NOMO-1 treated with DMSO at 0.1 percent for 48 hours (cell line): Measurements from ENCODE around the gene NUPR2.
"Not testable (repeated sequence)": the region's sequence is repeated elsewhere in the genome, so short reads cannot be mapped to it uniquely, and the experiment has no call there.

Experiments
- DNase-seq: peaks from one replicate; lab custom pipeline; 2025; ENCODE audit not compliant: unreplicated experiment; lab: John Stamatoyannopoulos, UW

NUPR2 gene

GRCh38 chr7:56115852-56116538 lies at the start of gene NUPR2:
NUPR2 (minus strand) TSS chr7:56116417; CDS start chr7:56116314, 103 bp downstream.
- DNase-seq = no peak

GRCh38 chr7:56157238-56157790 lies 41.1 kb upstream of the NUPR2 start:
- DNase-seq = no peak

DNA sequence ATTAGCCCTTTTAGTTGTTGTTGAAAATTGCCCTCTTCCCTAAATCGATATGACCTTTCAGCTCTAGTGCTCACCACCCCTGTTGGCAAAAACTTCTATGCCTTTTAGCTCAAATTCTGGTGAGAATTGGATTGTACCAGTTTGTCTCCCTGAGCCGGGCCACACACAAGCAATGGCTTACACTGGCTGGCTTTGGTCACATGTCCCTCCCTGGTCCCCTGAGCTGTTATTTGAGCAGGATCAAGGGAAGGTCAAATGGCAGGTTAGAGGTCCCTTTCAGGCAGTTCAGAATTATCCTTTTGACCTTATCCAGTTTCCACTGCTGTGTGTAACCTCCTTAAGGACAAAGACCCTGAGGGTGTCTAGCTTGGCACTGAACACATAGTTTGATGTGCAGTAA lies 14.8 kb upstream of the NUPR2 start:
- DNase-seq = not testable (repeated sequence)

DNA sequence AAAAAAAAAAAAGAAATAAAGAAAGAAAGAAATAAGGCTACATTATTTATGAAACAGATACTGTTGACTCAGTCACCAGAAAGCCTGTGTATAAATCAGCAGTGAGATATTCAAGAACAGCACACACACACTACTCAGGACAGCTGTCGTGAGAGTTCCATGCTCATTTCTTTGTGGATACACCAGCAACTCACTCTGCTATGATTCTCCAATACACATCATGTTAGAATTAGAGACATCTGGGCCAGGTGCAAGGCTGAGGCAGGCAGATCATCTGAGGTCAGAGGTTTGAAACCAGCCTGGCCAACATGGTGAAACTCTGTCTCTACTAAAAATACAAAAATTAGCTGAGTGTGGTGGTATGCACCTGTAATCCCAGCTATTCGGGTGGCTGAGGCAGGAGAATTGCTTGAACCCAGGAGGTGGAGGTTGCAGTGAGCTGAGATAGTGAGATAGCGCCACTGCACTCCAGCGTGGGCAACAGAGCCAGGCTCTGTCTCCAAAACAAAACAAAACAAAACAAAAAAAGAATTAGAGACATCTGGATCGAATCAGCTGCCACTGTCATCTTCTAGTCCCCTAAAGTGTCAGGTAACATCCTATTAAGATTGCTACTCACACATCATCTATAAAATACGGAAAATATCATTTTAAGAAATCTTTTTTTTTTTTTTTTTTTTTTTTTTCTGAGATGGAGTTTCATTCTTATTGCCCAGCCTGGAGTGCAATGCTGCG lies 11.2 kb upstream of the NUPR2 start:
- DNase-seq = no peak

GRCh38 chr7:56125831-56126230 lies 9.6 kb upstream of the NUPR2 start:
- peak; percentile 79 for DNase-seq

GRCh38 chr7:56124981-56125380 lies 8.8 kb upstream of the NUPR2 start:
- no peak for DNase-seq

GRCh38 chr7:56121440-56121839 lies 5.2 kb upstream of the NUPR2 start:
- no peak for DNase-seq

DNA sequence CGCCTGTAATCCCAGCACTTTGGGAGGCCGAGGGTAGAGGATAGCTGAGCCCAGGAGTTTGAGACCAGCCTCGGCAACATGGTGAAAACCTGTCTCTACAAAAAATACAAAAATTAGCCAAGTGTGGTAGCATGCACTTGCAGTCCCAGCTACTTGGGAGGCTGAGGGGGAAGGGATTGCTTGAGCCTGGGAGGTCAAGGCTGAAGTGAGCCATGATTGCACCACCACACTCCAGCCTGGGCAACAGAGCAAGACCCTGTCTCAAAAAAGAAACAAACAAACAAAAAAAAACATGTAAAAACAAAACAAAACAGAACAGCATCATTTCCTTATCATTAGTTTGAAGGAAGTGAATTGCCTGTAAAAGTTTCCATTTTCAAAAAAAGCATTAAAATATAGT lies 4.0 kb downstream of the NUPR2 start:
- DNase-seq = not testable (repeated sequence)

GRCh38 chr7:56110611-56111010 lies 5.6 kb downstream of the NUPR2 start:
- no peak for DNase-seq

DNA sequence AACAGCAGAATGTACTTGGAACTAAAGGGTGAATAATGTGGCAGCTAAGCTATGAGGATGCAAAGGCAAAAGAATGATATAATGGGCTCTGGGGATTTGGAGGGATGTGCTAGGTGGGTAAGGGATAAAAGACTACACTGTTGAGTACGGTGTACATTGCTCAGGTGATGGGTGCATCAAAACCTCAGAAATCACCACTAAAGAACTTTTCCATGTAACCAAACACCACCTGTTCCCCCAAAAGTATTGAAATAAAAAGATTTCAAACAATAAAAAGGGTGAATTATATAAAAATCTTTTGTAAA lies 8.3 kb downstream of the NUPR2 start:
- DNase-seq = no peak

DNA sequence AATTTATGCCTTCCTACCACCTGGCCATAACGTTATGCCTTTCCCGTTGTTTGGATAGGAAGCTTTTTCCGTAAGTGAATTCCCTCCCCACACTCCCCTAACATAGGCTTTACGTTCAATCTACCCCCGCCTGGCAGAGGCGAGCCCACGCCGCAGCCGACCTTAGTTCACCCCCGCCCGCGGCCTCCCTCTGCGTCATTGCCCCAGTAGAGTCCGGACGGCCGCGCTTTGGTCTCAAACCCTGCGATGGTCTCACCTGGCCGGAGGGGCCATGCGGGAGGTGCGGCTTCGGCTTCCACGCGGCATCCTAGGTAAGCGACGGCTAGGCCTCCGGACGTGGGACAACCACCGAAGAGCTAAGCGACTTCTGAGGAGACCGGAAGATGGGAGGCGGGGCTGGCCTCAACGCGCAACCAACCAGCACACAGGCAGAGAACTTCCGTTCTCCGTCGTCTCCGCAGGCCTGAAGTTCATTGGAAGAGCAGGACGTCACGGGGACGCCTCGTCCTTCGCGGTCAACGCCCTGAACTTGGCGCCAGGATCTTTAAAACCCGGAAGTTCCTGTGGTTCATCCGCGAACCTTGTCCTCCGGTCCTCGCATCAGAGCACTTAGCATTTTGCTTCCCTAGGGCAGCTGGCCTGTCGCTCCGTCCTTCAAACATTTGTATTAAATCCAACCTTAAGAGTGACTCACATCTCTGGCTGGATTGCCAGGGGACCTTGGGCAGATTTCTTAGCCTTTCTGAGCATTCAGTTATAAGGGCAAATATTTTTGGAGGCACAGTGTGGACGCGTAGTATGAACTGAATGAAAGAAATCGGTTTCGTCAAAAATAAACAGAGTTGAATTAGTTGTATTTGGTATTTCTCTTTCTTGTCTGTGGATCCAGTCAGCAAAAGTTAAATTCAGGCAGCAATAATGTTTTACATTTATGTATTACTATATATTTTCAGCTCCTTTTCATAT lies 9.8 kb downstream of the NUPR2 start, which contains the start of gene CHCHD2:
Gene CHCHD2, minus strand, starts transcription at position 369 of the 966 bp plus-strand sequence. Its CDS starts 63 bp downstream, at position 306.
- DNase-seq = peak; percentile 98

DNA sequence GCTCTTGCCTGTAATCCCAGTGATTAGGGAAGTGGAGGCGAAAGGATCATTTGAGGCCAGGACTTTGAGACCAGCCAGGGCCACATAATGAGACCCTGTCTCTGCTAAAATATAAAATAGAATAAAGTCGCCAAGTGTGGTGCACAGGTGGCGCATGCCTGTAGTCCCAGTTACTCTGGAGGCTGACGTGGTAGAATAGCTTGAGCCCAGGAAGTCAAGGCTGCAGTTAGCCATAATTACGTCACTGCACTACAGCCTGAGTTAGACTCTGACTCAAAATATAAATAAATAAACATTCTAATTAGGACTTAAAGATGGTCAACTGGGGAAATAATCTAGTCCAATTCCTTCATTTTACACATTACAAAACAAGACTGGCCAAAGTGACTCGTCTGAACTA lies 10.7 kb downstream of the NUPR2 start:
- DNase-seq = peak; percentile 31

GRCh38 chr7:56104138-56104537 lies 12.1 kb downstream of the NUPR2 start:
- not testable (repeated sequence) for DNase-seq

DNA sequence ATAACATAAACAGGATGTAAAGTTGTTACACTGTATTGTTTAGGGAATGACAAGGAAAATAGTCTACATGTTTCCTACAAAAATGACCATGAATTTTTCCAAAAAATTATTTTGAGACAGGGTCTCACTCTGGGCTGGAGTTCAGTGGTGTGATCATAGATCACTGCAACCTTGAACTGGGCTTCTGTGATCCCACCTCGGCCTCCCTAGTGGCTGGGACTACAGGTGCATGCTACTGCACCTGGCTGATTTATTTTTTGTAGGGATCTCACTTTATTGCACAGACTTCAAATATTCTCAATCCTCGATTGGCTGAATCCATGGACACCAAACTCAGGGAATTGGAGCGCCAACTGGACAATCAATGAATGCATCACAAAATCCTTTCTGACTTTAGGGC lies 16.6 kb downstream of the NUPR2 start:
- no peak for DNase-seq

GRCh38 chr7:56098187-56099008 lies 17.8 kb downstream of the NUPR2 start:
- not testable (repeated sequence) for DNase-seq

DNA sequence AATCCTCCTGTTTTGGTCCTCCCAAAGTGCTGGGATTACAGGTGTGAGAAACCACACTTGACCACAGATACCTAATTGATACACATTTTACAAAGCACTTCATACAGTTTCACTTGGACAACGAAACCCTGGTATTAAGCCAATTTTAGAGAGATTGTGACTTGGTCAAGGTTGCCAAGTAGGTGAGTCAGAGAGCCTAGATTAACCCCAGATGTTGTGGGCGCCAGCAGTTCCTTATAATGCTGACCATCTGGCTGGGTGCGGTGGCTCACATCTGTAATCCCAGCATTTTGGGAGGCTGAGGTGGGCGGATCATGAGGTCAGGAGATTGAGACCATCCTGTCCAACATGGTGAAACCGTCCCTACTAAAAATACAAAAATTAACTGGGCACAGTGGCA lies 18.5 kb downstream of the NUPR2 start:
- DNase-seq = no peak

DNA sequence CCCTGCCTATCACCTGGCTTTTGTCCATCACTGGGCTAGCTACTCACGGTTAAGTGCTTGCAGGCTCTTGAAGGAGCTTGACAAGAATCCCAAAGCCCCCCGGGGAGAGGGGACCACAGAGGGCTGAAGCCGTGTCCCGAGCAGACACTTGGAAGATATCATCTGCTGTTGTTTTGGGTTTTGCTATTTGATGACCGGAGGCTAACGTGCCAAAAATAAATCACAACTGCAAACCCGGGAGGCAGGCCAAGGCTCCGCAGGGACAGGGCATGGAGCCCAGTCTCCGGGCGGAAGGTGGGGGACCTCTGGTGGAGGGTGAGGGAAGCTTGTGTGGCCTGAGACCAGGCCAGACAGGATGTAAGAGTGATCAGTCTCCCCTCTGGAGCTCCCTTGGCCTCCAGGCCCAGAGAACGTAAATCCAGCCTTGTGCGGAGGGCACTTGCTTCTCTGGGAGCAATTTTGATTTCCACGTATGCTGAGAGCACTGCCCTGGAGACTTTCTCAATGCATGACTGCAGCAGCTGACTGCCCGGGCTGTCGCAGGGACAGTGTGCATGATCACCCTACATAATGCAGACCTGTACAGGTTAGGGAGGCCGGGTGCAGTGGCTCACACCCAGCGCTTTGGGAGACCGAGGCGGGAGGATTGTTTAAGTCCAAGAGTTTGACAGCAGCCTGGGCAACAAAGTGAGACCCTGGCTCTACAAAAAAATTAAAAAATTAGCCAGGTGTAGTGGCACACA lies 23.3 kb downstream of the NUPR2 start, which contains the start of gene PHKG1:
Gene PHKG1, minus strand, starts transcription at position 164 of the 743 bp plus-strand sequence. CDS start 4,011 bp downstream, outside the sequence.
- DNase-seq = no peak

DNA sequence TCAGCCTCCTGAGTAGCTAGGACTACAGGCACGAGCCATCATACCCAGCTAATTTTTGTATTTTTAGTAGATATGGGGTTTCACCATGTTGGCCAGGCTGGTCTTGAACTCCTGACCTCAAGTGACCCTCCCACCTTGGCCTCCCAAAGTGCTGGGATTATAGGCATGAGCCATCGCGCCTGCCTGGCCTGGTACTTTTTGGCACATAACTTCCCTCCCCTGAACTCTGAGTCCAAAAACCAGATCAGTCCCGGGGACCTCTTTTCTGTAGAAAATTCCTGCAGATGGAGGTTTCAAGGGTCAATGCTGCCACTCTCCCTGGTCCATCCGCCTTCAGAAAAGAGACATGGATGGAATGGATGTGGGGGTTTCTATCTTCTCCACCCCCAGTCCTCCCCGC lies 23.8 kb downstream of the NUPR2 start:
- DNase-seq = not testable (repeated sequence)

DNA sequence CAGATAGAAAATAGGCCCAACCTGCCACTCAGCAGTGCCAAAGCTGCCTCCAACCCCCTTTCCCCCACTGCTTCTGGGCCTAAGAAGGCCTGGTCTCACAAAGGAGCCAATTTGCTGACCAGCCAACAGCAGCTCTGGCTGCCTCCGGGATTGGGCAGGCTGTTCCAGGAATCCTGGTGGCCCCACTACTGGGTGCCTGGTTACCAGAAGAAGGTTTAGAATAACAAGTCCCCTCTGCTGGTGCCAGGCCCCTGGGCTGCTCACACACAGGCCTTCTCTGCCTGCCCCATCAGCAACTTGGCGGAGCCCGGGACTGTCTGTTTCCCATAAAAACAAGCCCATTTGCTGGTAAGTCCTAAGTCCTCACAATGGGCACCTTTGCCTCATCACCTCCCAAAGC lies 24.6 kb downstream of the NUPR2 start:
- DNase-seq = no peak
